Astrocyte (in vitro differentiated cells and primary cell): ENCODE results near the gene DBF4B.

Experiments
- CTCF ChIP-seq: IDR thresholded peaks from 2 replicates; pipeline ENCODE4 v1.5.1; 2011; ENCODE audit warnings: low read depth, mild to moderate bottlenecking, inconsistent platforms, low read length, moderate library complexity; ENCODE audit not compliant: insufficient read depth
- EZH2 ChIP-seq: IDR thresholded peaks from 2 replicates; pipeline ENCODE4 v1.6.1; 2012; ENCODE audit warnings: mild to moderate bottlenecking, low read length, inconsistent platforms; ENCODE audit not compliant: insufficient read depth

- TF ChIP-seq CTCF (no peak), EZH2 (no peak)
These were observed 87.0 kb downstream of the DBF4B start for GRCh38 chr17:44795421-44795820.
